ENCODE data around the gene RANBP10.

GRCh38 chr16:67677712-67678111, 128.6 kb downstream of the RANBP10 start:
- TF ChIP-seq CTCF (conservative IDR thresholded peaks at IDR 0.05; ENCODE audit: low read length) (no peak), EZH2phosphoT487 (IDR thresholded peaks at IDR 0.05; ENCODE audit: borderline replicate concordance, low read depth, low read length) (no peak)
